Activated CD8-positive, alpha-beta T cell treated with anti-CD3 and anti-CD28 coated beads, Interleukin-2, amount 10 ng/mL, durations not matched to agents 7 days and 5 days (primary cell): Measurements from ENCODE around the gene PIGBOS1. TPM values are rescaled to one million over a fixed set of nuclear protein-coding genes. Genes with fewer than 3 reads are reported as not detected.
"Not testable (repeated sequence)": the region's sequence is repeated elsewhere in the genome, so short reads cannot be mapped to it uniquely, and the experiment has no call there.

Experiments used
- ATAC-seq: fragments of 150-1000 bp; cut with Tn5 transposase; one replicate; pipeline ENCODE4 v1.10.0; 2021; ENCODE audit warnings: moderate library complexity
- CTCF ChIA-PET: fragments of 350-600 bp; sonication (Branson Sonifier 250); formaldehyde crosslinking; loops from one replicate; lab custom pipeline; 2021; ENCODE audit warnings: antibody characterized with exemption; lab: Charles Lee
- POLR2A ChIA-PET: fragments of 350-600 bp; sonication (Branson Sonifier 250); formaldehyde crosslinking; loops from one replicate; lab custom pipeline; 2021; ENCODE audit warnings: antibody characterized with exemption; lab: Charles Lee
- DNase-seq: peaks from one replicate; pipeline ENCODE4 v3.0.0-alpha.2; 2020
- H3K27ac Mint-ChIP-seq: one replicate; pipeline ENCODE4 v1.8.0; 2021; ENCODE audit warnings: mild to moderate bottlenecking, mixed read lengths
- H3K27me3 Mint-ChIP-seq: one replicate; pipeline ENCODE4 v1.8.0; 2021; ENCODE audit warnings: low read depth, mixed read lengths
- H3K36me3 Mint-ChIP-seq: one replicate; pipeline ENCODE4 v1.8.0; 2021; ENCODE audit warnings: low read depth, mixed read lengths
- H3K4me1 Mint-ChIP-seq: one replicate; pipeline ENCODE4 v1.8.0; 2021; ENCODE audit warnings: low read depth, mixed read lengths
- H3K4me3 Mint-ChIP-seq: one replicate; pipeline ENCODE4 v1.8.0; 2021; ENCODE audit warnings: mild to moderate bottlenecking, mixed read lengths
- H3K9me3 Mint-ChIP-seq: one replicate; pipeline ENCODE4 v1.8.0; 2022; ENCODE audit warnings: mixed read lengths; ENCODE audit not compliant: insufficient read depth
- total RNA-seq, 2 experiments: library from RNA; stranded (reverse); gene quantifications; one replicate each; pipeline ENCODE4 v1.2.3, GENCODE V29; 2021

PIGBOS1 gene
- total RNA-seq, 2 experiments from 2014 or later = 8.9 to 12.2 TPM

- ChIA-PET POLR2A (no interaction called here), CTCF (no interaction called here)
- no peak overlapping the region for H3K27ac Mint-ChIP-seq
- H3K9me3 Mint-ChIP-seq = no peaks in the 10 kb centered on the region
- no peaks in the 10 kb centered on the region for H3K4me1 Mint-ChIP-seq
- no peaks in the 10 kb centered on the region for H3K27me3 Mint-ChIP-seq
- no peak overlapping the region for H3K4me3 Mint-ChIP-seq
- peaks cover 28% of the 10 kb centered on the region for H3K36me3 Mint-ChIP-seq
- DNase-seq (no peak), ATAC-seq (no peak)
Observed at GRCh38 chr15:55344206-55344605, 25.3 kb upstream of the PIGBOS1 start.

GRCh38 chr15:55343168-55343567 lies 24.2 kb upstream of the PIGBOS1 start:
- H3K36me3 Mint-ChIP-seq = peaks cover 25% of the 10 kb centered on the region
- no peaks in the 10 kb centered on the region for H3K4me1 Mint-ChIP-seq
- no peak overlapping the region for H3K27ac Mint-ChIP-seq
- ChIA-PET POLR2A (no interaction called here), CTCF (no interaction called here)
- no peak for ATAC-seq
- no peaks in the 10 kb centered on the region for H3K27me3 Mint-ChIP-seq
- no peaks in the 10 kb centered on the region for H3K9me3 Mint-ChIP-seq
- no peak overlapping the region for H3K4me3 Mint-ChIP-seq
- no peak for DNase-seq

GRCh38 chr15:55337160-55337559 lies 18.2 kb upstream of the PIGBOS1 start:
- ChIA-PET POLR2A (no interaction called here), CTCF (no interaction called here)
- H3K4me1 Mint-ChIP-seq = no peaks in the 10 kb centered on the region
- H3K27ac Mint-ChIP-seq = no peak overlapping the region
- H3K27me3 Mint-ChIP-seq = no peaks in the 10 kb centered on the region
- DNase-seq (no peak), ATAC-seq (no peak)
- H3K9me3 Mint-ChIP-seq = no peaks in the 10 kb centered on the region
- H3K4me3 Mint-ChIP-seq = no peak overlapping the region
- peaks cover 24% of the 10 kb centered on the region for H3K36me3 Mint-ChIP-seq

GRCh38 chr15:55334997-55335396 lies 16.1 kb upstream of the PIGBOS1 start:
- DNase-seq (no peak), ATAC-seq (no peak)
- no peaks in the 10 kb centered on the region for H3K27me3 Mint-ChIP-seq
- CTCF ChIA-PET = no interaction called here
- no peaks in the 10 kb centered on the region for H3K4me1 Mint-ChIP-seq
- POLR2A ChIA-PET = no interaction called here
- no peaks in the 10 kb centered on the region for H3K9me3 Mint-ChIP-seq
- no peak overlapping the region for H3K27ac Mint-ChIP-seq
- no peak overlapping the region for H3K4me3 Mint-ChIP-seq
- peaks cover 37% of the 10 kb centered on the region for H3K36me3 Mint-ChIP-seq

- no peak overlapping the region for H3K27ac Mint-ChIP-seq
- H3K27me3 Mint-ChIP-seq = no peaks in the 10 kb centered on the region
- CTCF ChIA-PET = no interaction called here
- H3K9me3 Mint-ChIP-seq = no peaks in the 10 kb centered on the region
- peaks cover 35% of the 10 kb centered on the region for H3K36me3 Mint-ChIP-seq
- ATAC-seq = no peak
- no peaks in the 10 kb centered on the region for H3K4me1 Mint-ChIP-seq
- no peak overlapping the region for H3K4me3 Mint-ChIP-seq
- POLR2A ChIA-PET = no interaction called here
- no peak for DNase-seq
Observed at GRCh38 chr15:55334371-55334770, 15.4 kb upstream of the PIGBOS1 start.

GRCh38 chr15:55327387-55327786 lies 8.5 kb upstream of the PIGBOS1 start:
- no peak overlapping the region for H3K27ac Mint-ChIP-seq
- peaks cover 7% of the 10 kb centered on the region for H3K4me1 Mint-ChIP-seq
- POLR2A ChIA-PET = no interaction called here
- CTCF ChIA-PET = interaction anchor here (1.3 kb wide), 1 partner anchor 112 kb away, joined by 3 read pairs; no protein-coding TSS in a partner anchor
- H3K4me3 Mint-ChIP-seq = no peak overlapping the region
- no peaks in the 10 kb centered on the region for H3K9me3 Mint-ChIP-seq
- DNase-seq = no peak
- H3K27me3 Mint-ChIP-seq = no peaks in the 10 kb centered on the region
- ATAC-seq = no peak
- peaks cover 32% of the 10 kb centered on the region for H3K36me3 Mint-ChIP-seq

- ChIA-PET CTCF (no interaction called here), POLR2A (no interaction called here)
- no peak for ATAC-seq
- no peak for DNase-seq
- Mint-ChIP-seq H3K4me1 (peaks cover 31% of the 10 kb centered on the region), H3K4me3 (no peak overlapping the region), H3K27ac (no peak overlapping the region), H3K27me3 (no peaks in the 10 kb centered on the region), H3K36me3 (peaks cover 27% of the 10 kb centered on the region), H3K9me3 (no peaks in the 10 kb centered on the region)
Observed at GRCh38 chr15:55322467-55322866, 3.5 kb upstream of the PIGBOS1 start.

GRCh38 chr15:55320963-55321362 lies 2.0 kb upstream of the PIGBOS1 start:
- no peaks in the 10 kb centered on the region for H3K9me3 Mint-ChIP-seq
- DNase-seq (no peak), ATAC-seq (no peak)
- H3K36me3 Mint-ChIP-seq = peaks cover 33% of the 10 kb centered on the region
- H3K27me3 Mint-ChIP-seq = no peaks in the 10 kb centered on the region
- POLR2A ChIA-PET = no interaction called here
- H3K4me3 Mint-ChIP-seq = no peak overlapping the region
- H3K4me1 Mint-ChIP-seq = peaks cover 38% of the 10 kb centered on the region
- CTCF ChIA-PET = no interaction called here
- H3K27ac Mint-ChIP-seq = no peak overlapping the region

GRCh38 chr15:55320238-55320550 lies 1.3 kb upstream of the PIGBOS1 start:
- peaks cover 44% of the 10 kb centered on the region for H3K4me1 Mint-ChIP-seq
- POLR2A ChIA-PET = no interaction called here

GRCh38 chr15:55319537-55320237 lies 764 bp upstream of the PIGBOS1 start:
- Mint-ChIP-seq H3K27me3 (no peaks in the 10 kb centered on the region), H3K4me3 (peak overlapping the region; percentile 98), H3K27ac (peak overlapping the region; percentile 100), H3K9me3 (no peaks in the 10 kb centered on the region), H3K4me1 (peaks cover 50% of the 10 kb centered on the region), H3K36me3 (peaks cover 42% of the 10 kb centered on the region)
- ChIA-PET CTCF (interaction anchor here (0.8 to 2.1 kb wide), 8 partner anchors 12 to 120 kb away, joined by 3 to 10 read pairs (median 6); partner anchors contain the start of genes CCPG1 and PIERCE2), POLR2A (interaction anchor here (0.9 to 1.8 kb wide), 13 partner anchors 8 to 140 kb away, joined by 3 to 17 read pairs (median 5); partner anchors contain the start of genes CCPG1, PIERCE2 and RSL24D1)
- ATAC-seq (no peak), DNase-seq (peak; percentile 27)

More at GRCh38 chr15:55320238-55320550, 1.3 kb upstream of the PIGBOS1 start:
- Mint-ChIP-seq H3K36me3 (peaks cover 38% of the 10 kb centered on the region), H3K4me3 (peak overlapping the region; percentile 98), H3K9me3 (no peaks in the 10 kb centered on the region), H3K27ac (no peak overlapping the region), H3K27me3 (no peaks in the 10 kb centered on the region)
- ATAC-seq (no peak), DNase-seq (no peak)
- CTCF ChIA-PET = interaction anchor here (1.1 to 2.1 kb wide), 5 partner anchors 11 to 119 kb away, joined by 3 to 10 read pairs (median 6); partner anchors contain the start of genes CCPG1 and PIERCE2

- H3K4me1 Mint-ChIP-seq, H3K9me3 Mint-ChIP-seq, ATAC-seq, POLR2A ChIA-PET, H3K27me3 Mint-ChIP-seq, H3K27ac Mint-ChIP-seq, DNase-seq, CTCF ChIA-PET, H3K4me3 Mint-ChIP-seq: not testable (repeated sequence)
- H3K36me3 Mint-ChIP-seq = peaks cover 22% of the 10 kb centered on the region
Observed at GRCh38 chr15:55302801-55303200, 16.1 kb downstream of the PIGBOS1 start.

GRCh38 chr15:55297315-55297714 lies 21.6 kb downstream of the PIGBOS1 start:
- Mint-ChIP-seq H3K4me3 (no peak overlapping the region), H3K9me3 (no peaks in the 10 kb centered on the region), H3K27me3 (no peaks in the 10 kb centered on the region), H3K27ac (no peak overlapping the region), H3K4me1 (no peaks in the 10 kb centered on the region), H3K36me3 (no peaks in the 10 kb centered on the region)
- DNase-seq (no peak), ATAC-seq (no peak)
- POLR2A ChIA-PET = no interaction called here
- CTCF ChIA-PET = interaction anchor here (0.9 kb wide), 1 partner anchor 142 kb away, joined by 4 read pairs; no protein-coding TSS in a partner anchor
